Non-pigmented ciliary epithelial cell (primary cell): Measurements from ENCODE around the gene CTSH.

Experiments
- DNase-seq: peaks from one replicate; pipeline ENCODE4 v3.0.0-alpha.2; 2010; ENCODE audit warnings: low read depth

CTSH gene

GRCh38 chr15:78977591-78978347 is 32.9 kb upstream of the CTSH start:
- DNase-seq, result no peak

- no peak for DNase-seq
Observed at GRCh38 chr15:78977091-78977571, 32.3 kb upstream of the CTSH start.

- DNase-seq, result no peak
Observed at GRCh38 chr15:78976691-78977090, 31.8 kb upstream of the CTSH start.

GRCh38 chr15:78974272-78974918 is 29.5 kb upstream of the CTSH start:
- no peak for DNase-seq

- DNase-seq, result no peak
Observed at GRCh38 chr15:78969687-78970349, 25.0 kb upstream of the CTSH start.

GRCh38 chr15:78968539-78969271 is 23.9 kb upstream of the CTSH start:
- DNase-seq, result no peak

- no peak for DNase-seq
Observed at GRCh38 chr15:78968114-78968513, 23.3 kb upstream of the CTSH start.

- DNase-seq, result no peak
Observed at GRCh38 chr15:78960308-78960707, 15.5 kb upstream of the CTSH start.

- no peak for DNase-seq
Observed at GRCh38 chr15:78959360-78959759, 14.5 kb upstream of the CTSH start.

GRCh38 chr15:78957416-78958093 is 12.7 kb upstream of the CTSH start:
- DNase-seq, result no peak

GRCh38 chr15:78956937-78957336 is 12.1 kb upstream of the CTSH start:
- no peak for DNase-seq

- DNase-seq, result no peak
Observed at GRCh38 chr15:78955355-78955754, 10.5 kb upstream of the CTSH start.

GRCh38 chr15:78951841-78952238 is 7.0 kb upstream of the CTSH start:
- DNase-seq, result no peak

GRCh38 chr15:78950902-78951840 is 6.3 kb upstream of the CTSH start:
- DNase-seq, result no peak

GRCh38 chr15:78950343-78950742 is 5.5 kb upstream of the CTSH start:
- no peak for DNase-seq

- no peak for DNase-seq
Observed at GRCh38 chr15:78949461-78949860, 4.6 kb upstream of the CTSH start.

GRCh38 chr15:78947506-78947905 is 2.7 kb upstream of the CTSH start:
- no peak for DNase-seq

GRCh38 chr15:78946493-78946892 is 1.6 kb upstream of the CTSH start:
- no peak for DNase-seq

- DNase-seq, result no peak
Observed at GRCh38 chr15:78944202-78944625, 632 bp downstream of the CTSH start.

GRCh38 chr15:78943692-78944091 is 1.2 kb downstream of the CTSH start:
- DNase-seq, result no peak

- DNase-seq, result no peak
Observed at GRCh38 chr15:78942741-78943140, 2.1 kb downstream of the CTSH start.
